ENCODE data around the gene SSPN. TPM values are rescaled to one million over a fixed set of nuclear protein-coding genes. Genes with fewer than 3 reads are reported as not detected.

Gene SSPN, protein sequence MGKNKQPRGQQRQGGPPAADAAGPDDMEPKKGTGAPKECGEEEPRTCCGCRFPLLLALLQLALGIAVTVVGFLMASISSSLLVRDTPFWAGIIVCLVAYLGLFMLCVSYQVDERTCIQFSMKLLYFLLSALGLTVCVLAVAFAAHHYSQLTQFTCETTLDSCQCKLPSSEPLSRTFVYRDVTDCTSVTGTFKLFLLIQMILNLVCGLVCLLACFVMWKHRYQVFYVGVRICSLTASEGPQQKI
- total RNA-seq = not detected

DNA sequence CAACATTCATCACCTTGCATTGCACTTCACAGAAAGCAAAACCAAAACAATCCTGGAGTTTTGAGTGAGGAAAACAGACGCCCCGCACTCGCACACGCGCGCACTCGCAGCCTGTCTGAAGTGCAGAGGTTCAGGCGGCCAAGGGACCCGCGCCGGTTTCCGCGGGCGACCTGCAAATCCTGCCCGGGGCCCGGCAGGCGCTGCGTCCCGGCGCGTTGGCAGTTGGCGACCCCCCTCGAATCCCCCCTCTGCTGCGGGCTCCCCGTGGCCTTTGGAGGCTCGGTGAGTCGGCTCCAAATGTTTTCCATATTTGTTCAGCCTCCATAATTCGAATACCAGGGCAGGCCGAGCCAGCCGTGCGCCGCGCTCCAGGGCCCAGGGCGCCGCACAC lies at the start of gene SSPN:
Gene SSPN, plus strand, starts transcription at position 324 of the 391 bp plus-strand sequence. CDS start 100 bp downstream, outside the sequence.
- POLR2A ChIA-PET = no interaction called here
- Mint-ChIP-seq H3K27ac (no peak within 1 kb of the TSS), H3K36me3 (ENCODE audit: low read depth) (no peaks in the 10 kb centered on the region), H3K9me3 (ENCODE audit: low read depth) (no peaks in the 10 kb centered on the region), H3K4me3 (peak within 1 kb of the TSS; percentile 63), H3K27me3 (peaks cover 44% of the 10 kb centered on the region), H3K4me1 (peaks cover 6% of the 10 kb centered on the region)
- DNase-seq = peak; percentile 22
- intact Hi-C loops (cut with DNase I, micrococcal nuclease) = loop anchor here in 1 of 2 experiments (1.0 kb wide), 1 partner anchor 70 kb away; the partner anchor contains the start of gene BHLHE41
- CTCF ChIA-PET = no interaction called here
- ATAC-seq = no peak

DNA sequence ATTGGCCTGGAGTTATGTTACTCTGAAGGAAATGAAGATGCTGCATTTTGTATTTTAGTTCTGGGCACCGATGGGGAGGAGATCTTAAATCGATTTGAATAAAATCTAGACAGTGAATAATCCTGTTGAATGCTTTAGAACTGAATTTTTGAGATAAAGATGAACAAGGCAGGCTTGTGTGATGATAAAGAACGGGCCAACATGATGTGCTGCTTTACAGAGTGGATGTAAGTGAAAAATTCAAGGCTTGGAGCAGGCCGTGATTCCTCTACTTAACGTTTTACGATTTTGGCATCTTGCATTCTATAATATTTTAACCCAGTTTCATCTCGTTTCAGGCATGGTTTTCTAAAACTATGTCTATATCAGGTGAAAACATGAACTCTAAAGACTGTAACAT lies 47.1 kb upstream of the SSPN start:
- POLR2A ChIA-PET = no interaction called here
- Mint-ChIP-seq H3K27me3 (peaks cover 7% of the 10 kb centered on the region), H3K4me1 (no peaks in the 10 kb centered on the region)

DNA sequence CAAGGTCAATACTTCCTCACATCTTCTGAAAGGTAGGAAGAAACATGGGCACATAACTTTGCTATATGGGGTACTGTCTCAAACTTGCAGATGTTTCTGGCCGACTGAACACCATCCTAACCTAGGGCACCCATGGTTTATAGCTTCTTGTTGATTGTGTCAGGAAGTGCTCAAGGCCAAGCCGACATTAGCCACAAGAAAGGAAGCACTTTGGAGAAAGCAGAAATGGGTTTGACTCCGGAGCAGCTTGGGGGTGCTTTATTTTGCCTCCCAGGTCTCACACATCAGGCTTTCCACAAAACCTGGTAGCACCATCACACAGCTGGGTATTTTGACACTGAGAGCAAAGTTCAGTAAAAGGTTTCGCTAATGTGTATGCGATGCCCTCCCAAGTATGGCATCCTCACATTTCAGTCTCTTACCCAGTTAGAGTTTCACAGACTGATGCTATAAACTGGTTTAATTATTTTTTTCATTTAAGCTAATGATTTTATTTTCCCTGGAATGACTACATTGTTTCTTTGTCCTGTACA lies 45.3 kb upstream of the SSPN start:
- DNase-seq (no peak), ATAC-seq (no peak)
- no peaks in the 10 kb centered on the region for H3K4me1 Mint-ChIP-seq
- no peak overlapping the region for H3K4me3 Mint-ChIP-seq
- H3K36me3 Mint-ChIP-seq (ENCODE audit: low read depth) = no peaks in the 10 kb centered on the region
- no peak overlapping the region for H3K27ac Mint-ChIP-seq
- H3K27me3 Mint-ChIP-seq = peaks cover 7% of the 10 kb centered on the region
- H3K9me3 Mint-ChIP-seq (ENCODE audit: low read depth) = no peaks in the 10 kb centered on the region
- intact Hi-C loops (cut with DNase I, micrococcal nuclease) = no loop called here
- ChIA-PET CTCF (interaction anchor here (1.4 to 1.5 kb wide), 2 partner anchors 18 to 28 kb away, joined by 3 read pairs; no protein-coding TSS in a partner anchor), POLR2A (no interaction called here)

More for the DNA sequence above, 47.1 kb upstream of the SSPN start:
- Mint-ChIP-seq H3K36me3 (ENCODE audit: low read depth) (no peaks in the 10 kb centered on the region), H3K4me3 (no peak overlapping the region), H3K9me3 (ENCODE audit: low read depth) (no peaks in the 10 kb centered on the region), H3K27ac (no peak overlapping the region)
- intact Hi-C loops (cut with DNase I, micrococcal nuclease) = no loop called here
- ATAC-seq (no peak), DNase-seq (no peak)
- CTCF ChIA-PET = interaction anchor here (0.7 kb wide), 1 partner anchor 88 kb away, joined by 3 read pairs; no protein-coding TSS in a partner anchor

DNA sequence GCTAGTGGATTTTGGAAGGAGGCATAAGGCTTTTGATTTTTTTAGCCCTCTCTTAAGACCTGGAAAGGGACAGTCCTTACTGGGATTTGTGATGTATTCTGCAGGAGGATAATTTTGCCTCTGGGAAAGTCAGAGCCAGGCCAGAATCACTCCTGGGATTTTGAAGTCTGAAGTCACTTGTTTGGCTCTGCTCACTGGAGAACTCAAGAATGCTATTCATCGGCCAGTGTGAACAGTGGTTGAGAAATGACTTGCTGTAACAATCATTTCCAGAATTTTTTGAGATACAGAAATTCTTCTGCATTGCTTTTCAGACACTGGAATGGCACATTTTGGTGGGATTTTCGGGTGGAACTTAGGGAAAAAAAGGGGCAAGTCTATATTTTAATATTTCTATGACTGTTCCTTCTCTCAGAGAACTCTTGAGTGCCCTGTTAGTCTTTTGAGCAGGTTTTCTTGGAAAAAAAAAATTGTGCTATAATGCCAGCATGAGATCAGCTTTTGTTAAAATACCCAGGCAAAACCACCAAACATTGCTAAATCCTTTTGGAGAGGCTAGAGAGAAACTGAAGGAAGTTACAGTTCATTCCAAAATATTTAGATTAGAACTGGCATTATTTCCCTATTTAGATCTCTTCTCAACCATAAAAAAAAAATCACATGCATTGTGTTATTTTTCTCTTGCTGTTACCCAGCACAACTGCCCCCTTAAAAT lies 44.5 kb upstream of the SSPN start:
- POLR2A ChIA-PET = interaction anchor here (0.5 kb wide), 1 partner anchor 1079 kb away, joined by 6 read pairs; no protein-coding TSS in a partner anchor
- Mint-ChIP-seq H3K27ac (no peak overlapping the region), H3K9me3 (ENCODE audit: low read depth) (no peaks in the 10 kb centered on the region), H3K36me3 (ENCODE audit: low read depth) (no peaks in the 10 kb centered on the region), H3K4me3 (no peak overlapping the region), H3K27me3 (peaks cover 7% of the 10 kb centered on the region), H3K4me1 (no peaks in the 10 kb centered on the region)
- intact Hi-C loops (cut with DNase I, micrococcal nuclease) = no loop called here
- ATAC-seq (no peak), DNase-seq (no peak)
- CTCF ChIA-PET = interaction anchor here (1.4 to 1.5 kb wide), 2 partner anchors 18 to 27 kb away, joined by 3 read pairs; no protein-coding TSS in a partner anchor

DNA sequence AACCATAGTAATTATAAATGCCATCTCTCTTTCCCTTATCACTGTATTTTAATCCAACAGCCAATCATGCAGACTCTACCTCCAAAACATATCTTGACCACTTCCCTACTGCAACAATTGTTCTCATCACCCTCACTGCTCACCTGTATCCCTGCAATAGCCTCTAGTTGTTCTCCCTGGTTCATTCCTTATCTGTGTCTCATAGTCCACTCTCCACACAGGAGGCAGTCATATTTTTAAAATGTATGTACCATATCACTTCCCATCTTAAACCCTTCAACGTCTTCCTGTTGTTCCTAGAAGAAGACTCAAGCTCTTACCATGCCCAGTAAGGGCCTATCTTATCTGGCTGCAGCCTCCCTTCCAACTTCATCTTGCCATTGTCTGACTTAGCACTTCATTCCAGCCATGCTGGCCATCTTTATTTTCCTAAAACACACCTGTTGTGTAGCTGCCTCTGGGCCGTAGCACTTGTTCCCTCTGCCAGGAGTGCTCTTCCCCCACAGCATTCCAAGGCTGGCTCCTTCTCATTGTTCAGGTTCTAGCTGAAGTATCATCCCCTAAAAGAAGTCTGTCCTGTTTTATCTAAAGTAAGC lies 42.8 kb upstream of the SSPN start:
- DNase-seq (no peak), ATAC-seq (no peak)
- POLR2A ChIA-PET = no interaction called here
- CTCF ChIA-PET = no interaction called here
- H3K27me3 Mint-ChIP-seq = peaks cover 5% of the 10 kb centered on the region
- no peaks in the 10 kb centered on the region for H3K9me3 Mint-ChIP-seq (ENCODE audit: low read depth)
- H3K4me3 Mint-ChIP-seq = no peak overlapping the region
- intact Hi-C loops (cut with DNase I, micrococcal nuclease) = no loop called here
- H3K36me3 Mint-ChIP-seq (ENCODE audit: low read depth) = no peaks in the 10 kb centered on the region
- H3K4me1 Mint-ChIP-seq = no peaks in the 10 kb centered on the region
- H3K27ac Mint-ChIP-seq = no peak overlapping the region

DNA sequence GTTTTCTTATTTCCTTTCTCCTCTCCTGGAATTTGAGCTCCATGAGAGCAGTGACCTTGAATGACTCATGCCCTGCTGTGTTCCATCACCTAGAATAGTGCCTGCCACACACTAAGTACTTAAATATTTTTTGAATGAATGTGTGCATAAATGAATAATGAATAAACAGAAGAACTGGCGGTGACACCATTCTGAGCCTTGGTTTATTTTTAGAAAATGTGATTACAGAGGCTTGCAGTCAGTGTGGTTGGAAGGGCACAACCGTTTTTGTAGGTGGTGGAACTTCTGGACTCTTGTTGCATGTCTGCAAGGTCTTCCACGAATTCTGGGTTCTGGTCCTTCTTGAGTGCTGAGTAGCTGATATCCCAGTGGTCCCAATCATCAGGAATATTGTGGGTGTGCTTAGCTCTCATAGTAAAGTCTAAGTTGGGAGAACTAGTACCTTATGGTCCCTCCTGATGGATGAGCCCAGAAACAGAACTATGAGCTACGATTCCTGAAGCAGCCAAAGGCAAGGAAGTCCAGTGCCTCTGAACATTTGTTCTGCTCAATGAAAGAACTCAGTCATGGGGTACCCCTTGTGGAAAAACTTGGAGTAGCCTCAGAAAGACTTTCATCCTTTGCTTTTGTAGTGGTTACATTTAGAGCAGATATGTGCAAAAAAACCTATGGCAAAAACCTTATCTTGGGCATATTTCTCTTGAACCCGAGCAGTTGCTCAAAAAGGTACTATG lies 41.8 kb upstream of the SSPN start:
- intact Hi-C loops (cut with DNase I, micrococcal nuclease) = no loop called here
- CTCF ChIA-PET = no interaction called here
- DNase-seq = no peak
- Mint-ChIP-seq H3K27ac (no peak overlapping the region), H3K4me1 (no peaks in the 10 kb centered on the region), H3K4me3 (no peak overlapping the region), H3K9me3 (ENCODE audit: low read depth) (no peaks in the 10 kb centered on the region), H3K36me3 (ENCODE audit: low read depth) (no peaks in the 10 kb centered on the region), H3K27me3 (peaks cover 5% of the 10 kb centered on the region)
- ATAC-seq = no peak
- POLR2A ChIA-PET = no interaction called here

DNA sequence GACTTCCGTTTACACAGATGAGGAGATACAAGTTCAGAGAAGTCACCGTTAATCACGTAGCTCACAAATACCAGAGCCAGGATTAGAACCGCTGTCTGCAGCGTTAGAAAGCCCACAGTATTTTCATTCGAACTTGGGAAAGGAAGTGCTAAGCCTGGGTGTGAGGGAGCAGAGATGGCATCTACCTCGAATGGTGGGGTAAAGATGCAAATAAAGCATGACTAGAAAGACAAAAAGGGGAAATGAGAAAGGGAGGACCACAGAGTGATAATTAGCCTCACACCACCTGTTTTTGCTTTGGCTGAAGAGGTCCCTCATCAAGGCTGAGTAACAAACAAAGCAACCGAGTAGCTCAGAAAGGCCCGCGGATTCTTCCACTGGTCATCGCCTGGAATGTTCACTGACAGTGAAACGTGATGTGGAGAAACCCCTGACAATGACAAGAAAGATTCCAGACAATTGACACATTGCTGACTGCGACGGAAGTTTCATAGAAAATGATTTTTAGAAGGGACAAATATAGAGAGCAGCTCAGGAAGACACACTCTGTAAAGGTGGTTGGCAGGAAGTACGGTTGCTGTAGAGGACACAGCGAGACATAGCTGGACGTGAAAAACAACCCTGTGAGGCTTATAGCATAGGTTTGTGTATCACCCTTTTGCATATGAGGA lies 39.0 kb upstream of the SSPN start:
- H3K4me1 Mint-ChIP-seq = no peaks in the 10 kb centered on the region
- ATAC-seq (no peak), DNase-seq (no peak)
- intact Hi-C loops (cut with DNase I, micrococcal nuclease) = no loop called here
- no peaks in the 10 kb centered on the region for H3K36me3 Mint-ChIP-seq (ENCODE audit: low read depth)
- H3K9me3 Mint-ChIP-seq (ENCODE audit: low read depth) = no peaks in the 10 kb centered on the region
- ChIA-PET CTCF (interaction anchor here (1.5 kb wide), 1 partner anchor 8 kb away, joined by 4 read pairs; no protein-coding TSS in a partner anchor), POLR2A (no interaction called here)
- no peak overlapping the region for H3K27ac Mint-ChIP-seq
- no peak overlapping the region for H3K4me3 Mint-ChIP-seq
- peaks cover 17% of the 10 kb centered on the region for H3K27me3 Mint-ChIP-seq

DNA sequence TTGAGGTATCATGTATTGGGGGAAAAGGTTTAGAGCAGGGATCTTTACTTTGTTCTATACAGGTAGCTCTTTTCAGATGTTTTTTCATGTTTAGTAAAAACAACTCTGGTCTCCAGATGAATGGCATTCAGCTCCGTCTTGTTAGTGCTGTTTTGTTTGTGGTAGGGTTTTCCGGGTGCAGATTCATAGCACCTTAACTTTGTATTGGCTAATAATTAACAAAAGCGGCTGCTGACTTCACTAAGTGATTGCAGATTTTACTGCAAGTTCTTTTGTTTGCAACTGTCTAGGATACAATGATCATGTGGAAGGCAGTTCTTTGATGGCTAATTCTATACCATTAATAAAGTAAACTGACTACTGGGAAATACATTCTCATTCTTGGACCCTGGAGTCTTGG lies 38.4 kb upstream of the SSPN start:
- Mint-ChIP-seq H3K36me3 (ENCODE audit: low read depth) (no peaks in the 10 kb centered on the region), H3K4me1 (no peaks in the 10 kb centered on the region), H3K4me3 (no peak overlapping the region), H3K27ac (no peak overlapping the region), H3K27me3 (peaks cover 20% of the 10 kb centered on the region), H3K9me3 (ENCODE audit: low read depth) (no peaks in the 10 kb centered on the region)
- ATAC-seq (no peak), DNase-seq (no peak)
- ChIA-PET POLR2A (no interaction called here), CTCF (no interaction called here)
- intact Hi-C loops (cut with DNase I, micrococcal nuclease) = no loop called here

DNA sequence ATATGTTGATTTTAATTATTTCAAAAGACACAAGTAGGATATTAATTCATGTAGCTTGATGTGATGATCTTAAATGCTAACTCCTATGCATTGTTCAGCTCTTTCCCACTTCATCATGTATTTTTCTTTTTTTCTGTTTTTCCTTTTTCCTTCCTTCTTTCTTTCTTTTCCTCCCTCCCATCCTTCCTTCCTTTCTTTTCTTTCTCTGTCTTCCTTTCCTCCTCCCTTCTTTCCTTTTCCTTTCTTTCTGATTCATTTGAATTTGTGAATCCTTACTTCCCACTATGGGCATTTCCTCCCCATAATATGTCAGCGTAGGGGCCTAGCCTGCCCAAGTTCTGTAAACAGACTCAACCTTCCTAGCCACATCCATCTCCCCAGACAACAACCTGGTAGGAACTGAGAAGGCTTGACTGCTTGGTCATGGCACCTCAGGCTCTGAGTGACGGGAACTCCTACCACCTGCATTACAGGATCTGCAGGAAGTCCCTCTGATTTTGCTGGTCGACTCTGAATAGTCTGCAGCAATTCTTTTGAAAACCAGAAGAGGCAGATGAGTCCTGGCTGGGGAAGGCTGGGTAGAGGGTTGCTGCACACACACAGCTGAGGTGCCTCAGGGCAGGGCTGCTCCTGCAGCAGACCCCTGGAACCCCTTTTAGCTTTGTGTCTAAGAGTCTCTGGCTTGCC lies 37.2 kb upstream of the SSPN start:
- ATAC-seq (no peak), DNase-seq (no peak)
- H3K27me3 Mint-ChIP-seq = peaks cover 20% of the 10 kb centered on the region
- H3K36me3 Mint-ChIP-seq (ENCODE audit: low read depth) = no peaks in the 10 kb centered on the region
- no peaks in the 10 kb centered on the region for H3K9me3 Mint-ChIP-seq (ENCODE audit: low read depth)
- no peaks in the 10 kb centered on the region for H3K4me1 Mint-ChIP-seq
- POLR2A ChIA-PET = no interaction called here
- no peak overlapping the region for H3K27ac Mint-ChIP-seq
- CTCF ChIA-PET = no interaction called here
- intact Hi-C loops (cut with DNase I, micrococcal nuclease) = no loop called here
- no peak overlapping the region for H3K4me3 Mint-ChIP-seq

DNA sequence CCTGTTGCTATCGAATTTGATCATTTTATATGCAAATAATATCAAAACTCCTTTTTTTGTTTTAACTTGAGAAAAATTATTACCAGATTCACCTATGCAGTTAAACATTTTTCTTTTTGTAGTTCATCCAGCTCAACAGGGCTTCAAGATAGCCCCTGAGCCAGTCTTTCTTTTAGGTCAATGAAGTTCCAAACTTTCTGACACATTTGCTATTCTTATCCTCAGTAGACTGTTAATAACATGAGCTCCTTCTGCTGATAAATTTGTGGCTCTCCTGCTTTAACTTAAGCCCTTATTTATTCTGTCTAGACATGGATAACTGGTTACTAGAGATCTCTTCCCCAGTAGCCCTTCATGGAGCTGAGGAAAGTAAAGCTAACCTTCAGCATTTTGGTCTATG lies 33.2 kb upstream of the SSPN start:
- no peak overlapping the region for H3K27ac Mint-ChIP-seq
- no peaks in the 10 kb centered on the region for H3K9me3 Mint-ChIP-seq (ENCODE audit: low read depth)
- ChIA-PET CTCF (no interaction called here), POLR2A (no interaction called here)
- no peaks in the 10 kb centered on the region for H3K4me1 Mint-ChIP-seq
- no peak overlapping the region for H3K4me3 Mint-ChIP-seq
- ATAC-seq = no peak
- DNase-seq = no peak
- intact Hi-C loops (cut with DNase I, micrococcal nuclease) = no loop called here
- peaks cover 20% of the 10 kb centered on the region for H3K27me3 Mint-ChIP-seq
- H3K36me3 Mint-ChIP-seq (ENCODE audit: low read depth) = no peaks in the 10 kb centered on the region

All from activated CD4-positive, alpha-beta T cell treated with anti-CD3 and anti-CD28 coated beads for 36 hours (primary cell).